Uterus (tissue), 4 donors: ENCODE measurements around the gene A2ML1. TPM values are rescaled to one million over a fixed set of nuclear protein-coding genes. Genes with fewer than 3 reads are reported as not detected.
"Not testable (repeated sequence)": the region's sequence is repeated elsewhere in the genome, so short reads cannot be mapped to it uniquely, and the experiment has no call there.

Experiments used
- DNase-seq, 2 donors: peaks; one replicate each; pipeline ENCODE4 v3.0.0-alpha.2; 2019 to 2020
- H3K27ac ChIP-seq, 2 donors: fragments of 200-600 bp; sonication (generic); 1 replicate in 1 of 2; 2 replicates in 1 of 2; pipeline ENCODE4 v1.5.1; 2016 to 2018
- H3K27me3 ChIP-seq, 2 donors: fragments of 200-600 bp; sonication (generic); one replicate each; pipeline ENCODE4 v1.5.1; 2018 to 2019; ENCODE audit warnings: control low read depth in 1 of 2
- H3K36me3 ChIP-seq, 2 donors: fragments of 200-600 bp; sonication (generic); one replicate each; pipeline ENCODE4 v1.5.1; 2019; ENCODE audit warnings: control low read depth in 1 of 2
- H3K4me1 ChIP-seq, 2 donors: fragments of 200-600 bp; sonication (generic); one replicate each; pipeline ENCODE4 v1.5.1; 2018 to 2019; ENCODE audit warnings: control low read depth in 1 of 2
- H3K4me3 ChIP-seq, 2 donors: fragments of 200-600 bp; sonication (generic); 1 replicate in 1 of 2; 2 replicates in 1 of 2; pipeline ENCODE4 v1.5.1; 2018 to 2019; ENCODE audit warnings: mild to moderate bottlenecking in 1 of 2
- H3K9me3 ChIP-seq, 2 donors: fragments of 200-600 bp; sonication (generic); one replicate each; pipeline ENCODE4 v1.5.1; 2019; ENCODE audit warnings: control low read depth in 1 of 2
- CTCF ChIP-seq, 4 experiments: fragments of 200-600 bp in 2 of 4; fragments of 450-650 bp in 2 of 4; sonication (generic) in 2 of 4; IDR thresholded peaks; one replicate each; pipeline ENCODE4 v1.5.1; 2016 to 2019; ENCODE audit warnings: antibody characterized with exemption in 4 of 4, mild to moderate bottlenecking in 2 of 4, moderate library complexity in 1 of 4
- POLR2A ChIP-seq, 2 donors: fragments of 450-650 bp; IDR thresholded peaks; one replicate each; pipeline ENCODE4 v1.6.1; 2016; ENCODE audit warnings: antibody characterized with exemption in 2 of 2, mild to moderate bottlenecking in 1 of 2, moderate library complexity in 1 of 2
- intact Hi-C: fragments of 100-400 bp; cut with DNase I; formaldehyde crosslinking; loops from one replicate; pipeline ENCODE4 v1.15.1; 2023; ENCODE audit warnings: low total_unique reads
- total RNA-seq, 4 donors: library from RNA; depleted of rRNA in 3 of 4; stranded (reverse); fragments of >200 nt in 3 of 4; gene quantifications; one replicate each; pipeline versions ENCODE4 v1.1.0 to v1.2.4, GENCODE V29; 2014 to 2023
- donor health status: DM: yes; HTN: yes; CAD: no.

Gene A2ML1
- total RNA-seq, 4 donors from 2014 or later, result 1.0 to 1.5 TPM; not detected in 2

- intact Hi-C loops, result loop anchor here (10.0 kb wide), 1 partner anchor 210 kb away; no protein-coding TSS in a partner anchor
- no peaks in the 10 kb centered on the region for H3K4me1 ChIP-seq
Observed at GRCh38 chr12:8894378-8894777, 72.0 kb downstream of the A2ML1 start.

GRCh38 chr12:8894986-8895385 is 72.6 kb downstream of the A2ML1 start:
- no peak for DNase-seq
- Histone ChIP-seq H3K4me3 (no peak overlapping the region), H3K27ac (no peak overlapping the region), H3K9me3 (no peaks in the 10 kb centered on the region), H3K36me3 (no peaks in the 10 kb centered on the region), H3K27me3 (no peaks in the 10 kb centered on the region), H3K4me1 (no peaks in the 10 kb centered on the region)
- TF ChIP-seq CTCF (IDR thresholded peaks at IDR 0.05) (no peak), POLR2A (IDR thresholded peaks at IDR 0.05) (no peak)
- intact Hi-C loops, result loop anchor here (10.0 kb wide), 1 partner anchor 210 kb away; no protein-coding TSS in a partner anchor

More at GRCh38 chr12:8894378-8894777, 72.0 kb downstream of the A2ML1 start:
- no peaks in the 10 kb centered on the region for H3K36me3 ChIP-seq
- no peaks in the 10 kb centered on the region for H3K9me3 ChIP-seq
- no peak for DNase-seq
- H3K27me3 ChIP-seq, result no peaks in the 10 kb centered on the region
- H3K27ac ChIP-seq, result no peak overlapping the region
- TF ChIP-seq POLR2A (IDR thresholded peaks at IDR 0.05) (no peak), CTCF (IDR thresholded peaks at IDR 0.05) (no peak)
- H3K4me3 ChIP-seq, result no peak overlapping the region

GRCh38 chr12:8897081-8897480 is 74.7 kb downstream of the A2ML1 start:
- Histone ChIP-seq H3K27me3 (no peaks in the 10 kb centered on the region), H3K4me1 (no peaks in the 10 kb centered on the region), H3K36me3 (no peaks in the 10 kb centered on the region), H3K27ac (no peak overlapping the region), H3K4me3 (no peak overlapping the region), H3K9me3 (no peaks in the 10 kb centered on the region)
- TF ChIP-seq CTCF (IDR thresholded peaks at IDR 0.05), result no peak
- TF ChIP-seq POLR2A (IDR thresholded peaks at IDR 0.05), result no peak
- intact Hi-C loops, result loop anchor here (10.0 kb wide), 1 partner anchor 212 kb away; no protein-coding TSS in a partner anchor
- DNase-seq, result no peak

GRCh38 chr12:8899830-8900229 is 77.4 kb downstream of the A2ML1 start:
- no peak for DNase-seq
- no peak overlapping the region for H3K27ac ChIP-seq
- intact Hi-C loops, result loop anchor here (10.0 kb wide), 1 partner anchor 215 kb away; no protein-coding TSS in a partner anchor
- no peaks in the 10 kb centered on the region for H3K27me3 ChIP-seq
- H3K9me3 ChIP-seq, result no peaks in the 10 kb centered on the region
- H3K4me1 ChIP-seq, result no peaks in the 10 kb centered on the region
- TF ChIP-seq CTCF (IDR thresholded peaks at IDR 0.05) (no peak), POLR2A (IDR thresholded peaks at IDR 0.05) (no peak)
- H3K36me3 ChIP-seq, result no peaks in the 10 kb centered on the region
- H3K4me3 ChIP-seq, result no peak overlapping the region

- DNase-seq, H3K36me3 ChIP-seq, intact Hi-C loops, H3K27ac ChIP-seq, H3K27me3 ChIP-seq, H3K4me1 ChIP-seq, H3K4me3 ChIP-seq, H3K9me3 ChIP-seq: not testable (repeated sequence)
Observed at GRCh38 chr12:8902703-8903102, 80.3 kb downstream of the A2ML1 start.

GRCh38 chr12:8903646-8904045 is 81.2 kb downstream of the A2ML1 start:
- no peak overlapping the region for H3K27ac ChIP-seq
- DNase-seq, result no peak
- TF ChIP-seq CTCF (IDR thresholded peaks at IDR 0.05) (no peak), POLR2A (IDR thresholded peaks at IDR 0.05) (no peak)
- intact Hi-C loops, result no loop called here
- no peaks in the 10 kb centered on the region for H3K9me3 ChIP-seq
- H3K36me3 ChIP-seq, result no peaks in the 10 kb centered on the region
- H3K27me3 ChIP-seq, result no peaks in the 10 kb centered on the region
- no peak overlapping the region for H3K4me3 ChIP-seq
- no peaks in the 10 kb centered on the region for H3K4me1 ChIP-seq
